Measurements from ENCODE around the gene ZNF669.
A peak's percentile ranks its signal among the peaks of the same experiment; 100 is the strongest.

The ZNF669 gene

GRCh38 chr1:247110627-247111258, 6.6 kb upstream of the ZNF669 start:
- DNase-seq, result no peak

- no peak for DNase-seq
Measured at GRCh38 chr1:247107694-247108093, 3.5 kb upstream of the ZNF669 start.

- DNase-seq, result no peak
Measured at GRCh38 chr1:247105966-247106365, 1.8 kb upstream of the ZNF669 start.

GRCh38 chr1:247104965-247105364, 809 bp upstream of the ZNF669 start:
- DNase-seq, result no peak

GRCh38 chr1:247102381-247102780, 1.8 kb downstream of the ZNF669 start:
- no peak for DNase-seq

GRCh38 chr1:247100676-247101279, 3.4 kb downstream of the ZNF669 start:
- no peak for DNase-seq

- DNase-seq, result no peak
Measured at GRCh38 chr1:247096958-247097357, 7.2 kb downstream of the ZNF669 start.

- no peak for DNase-seq
Measured at GRCh38 chr1:247096544-247096943, 7.6 kb downstream of the ZNF669 start.

GRCh38 chr1:247096112-247096511, 8.0 kb downstream of the ZNF669 start:
- DNase-seq, result no peak

GRCh38 chr1:247090455-247090854, 13.7 kb downstream of the ZNF669 start:
- no peak for DNase-seq

GRCh38 chr1:247089616-247090375, 14.4 kb downstream of the ZNF669 start:
- DNase-seq, result no peak

GRCh38 chr1:247088967-247089366, 15.2 kb downstream of the ZNF669 start:
- DNase-seq, result no peak

GRCh38 chr1:247087256-247087655, 16.9 kb downstream of the ZNF669 start:
- DNase-seq, result no peak

GRCh38 chr1:247085310-247085709, 18.8 kb downstream of the ZNF669 start:
- DNase-seq, result no peak

- no peak for DNase-seq
Measured at GRCh38 chr1:247084771-247085170, 19.4 kb downstream of the ZNF669 start.

- DNase-seq, result no peak
Measured at GRCh38 chr1:247079141-247079874, 24.8 kb downstream of the ZNF669 start.

- DNase-seq, result peak; percentile 92
Measured at GRCh38 chr1:247078258-247079140, 25.7 kb downstream of the ZNF669 start, which contains the start of gene ZNF670. ZNF670 (minus strand) TSS chr1:247078811; CDS start chr1:247078596, 215 bp downstream.

- DNase-seq, result peak; percentile 28
Measured at GRCh38 chr1:247077876-247078257, 26.3 kb downstream of the ZNF669 start.

- DNase-seq, result peak; percentile 17
Measured at GRCh38 chr1:247077213-247077612, 26.9 kb downstream of the ZNF669 start.

- no peak for DNase-seq
Measured at GRCh38 chr1:247070645-247071044, 33.5 kb downstream of the ZNF669 start.

GRCh38 chr1:247064304-247064703, 39.9 kb downstream of the ZNF669 start:
- DNase-seq, result no peak

- no peak for DNase-seq
Measured at GRCh38 chr1:247060771-247061170, 43.4 kb downstream of the ZNF669 start.

Data from MV-4-11 (cell line).